NCI-H146 treated with DMSO at 0.1 percent for 48 hours (cell line): Measurements from ENCODE around the gene LGALS4.
"Not testable (repeated sequence)": the region's sequence is repeated elsewhere in the genome, so short reads cannot be mapped to it uniquely, and the experiment has no call there.

Experiments
- DNase-seq: peaks from one replicate; lab custom pipeline; 2025; ENCODE audit not compliant: unreplicated experiment; lab: John Stamatoyannopoulos, UW

Gene LGALS4

DNA sequence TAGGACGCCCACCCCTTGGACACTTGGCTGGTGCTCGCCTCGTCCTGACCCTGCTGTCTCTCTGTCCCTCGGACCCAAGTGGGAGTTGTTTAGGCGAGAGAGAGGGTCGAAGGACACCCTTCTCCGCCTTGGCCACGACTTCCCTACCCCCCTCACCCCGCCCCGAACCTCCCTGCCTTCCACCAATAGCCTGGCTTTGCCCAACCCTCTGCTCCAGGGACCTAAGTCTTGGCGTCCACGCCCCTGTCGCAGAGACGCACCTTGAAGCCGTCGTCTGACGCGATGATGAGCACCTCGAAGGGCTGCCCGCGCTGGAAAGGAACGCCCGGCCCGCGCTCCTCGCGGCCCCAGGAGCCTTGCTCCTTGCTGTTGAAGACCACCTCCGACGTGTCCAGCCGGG is 41.2 kb downstream of the LGALS4 start:
- not testable (repeated sequence) for DNase-seq

DNA sequence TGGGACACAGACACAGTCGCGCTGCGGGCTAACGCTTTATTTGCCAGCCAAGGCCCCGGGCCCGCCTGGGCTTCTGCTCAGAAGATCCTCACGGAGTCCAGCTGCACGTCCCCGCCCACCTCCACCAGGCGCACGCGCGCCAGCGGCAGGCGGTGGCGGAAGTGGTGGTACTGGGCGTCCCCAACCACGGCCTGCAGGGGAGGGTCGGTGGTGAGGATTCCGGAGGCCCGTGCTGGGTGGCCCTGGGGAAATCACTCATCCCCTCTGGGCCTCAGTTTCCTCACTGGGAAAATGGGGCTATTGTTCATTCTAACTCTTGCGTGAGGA is 41.8 kb downstream of the LGALS4 start:
- DNase-seq, result not testable (repeated sequence)

DNA sequence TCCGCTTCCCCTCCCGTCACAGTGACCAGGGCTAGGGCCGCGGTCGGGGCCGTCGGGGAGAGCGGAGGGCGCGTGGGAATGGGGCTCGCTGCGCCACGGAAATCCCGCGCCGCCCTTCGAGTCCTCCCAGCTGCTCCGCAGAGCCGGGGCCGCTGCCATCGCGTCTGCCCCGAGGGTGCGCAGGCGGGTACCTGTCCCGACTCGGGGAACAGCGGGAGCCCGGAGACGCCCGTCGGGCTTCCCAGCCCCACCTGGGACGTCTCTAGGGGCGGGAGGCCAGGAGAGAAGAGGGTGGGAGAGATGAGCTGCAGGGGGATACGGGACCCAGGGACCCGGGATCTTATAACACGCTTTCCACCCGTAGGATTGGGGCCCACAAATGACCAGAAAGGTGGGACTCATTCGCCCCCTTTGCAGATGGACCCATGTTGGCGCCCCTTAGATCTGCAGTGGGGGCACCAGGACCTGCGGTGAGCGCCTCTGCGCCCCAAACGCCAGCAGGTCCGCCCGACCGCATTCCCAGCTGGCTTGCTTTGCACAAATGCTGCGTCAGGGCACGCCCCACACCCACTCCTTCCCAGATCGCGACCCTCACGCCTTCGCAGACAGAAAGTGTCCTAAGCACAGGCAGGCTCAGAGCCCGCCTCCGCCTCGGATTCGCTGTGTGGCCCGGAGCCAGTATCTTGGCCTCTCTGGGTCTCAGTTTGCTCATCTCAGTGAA is 42.4 kb downstream of the LGALS4 start:
- not testable (repeated sequence) for DNase-seq

DNA sequence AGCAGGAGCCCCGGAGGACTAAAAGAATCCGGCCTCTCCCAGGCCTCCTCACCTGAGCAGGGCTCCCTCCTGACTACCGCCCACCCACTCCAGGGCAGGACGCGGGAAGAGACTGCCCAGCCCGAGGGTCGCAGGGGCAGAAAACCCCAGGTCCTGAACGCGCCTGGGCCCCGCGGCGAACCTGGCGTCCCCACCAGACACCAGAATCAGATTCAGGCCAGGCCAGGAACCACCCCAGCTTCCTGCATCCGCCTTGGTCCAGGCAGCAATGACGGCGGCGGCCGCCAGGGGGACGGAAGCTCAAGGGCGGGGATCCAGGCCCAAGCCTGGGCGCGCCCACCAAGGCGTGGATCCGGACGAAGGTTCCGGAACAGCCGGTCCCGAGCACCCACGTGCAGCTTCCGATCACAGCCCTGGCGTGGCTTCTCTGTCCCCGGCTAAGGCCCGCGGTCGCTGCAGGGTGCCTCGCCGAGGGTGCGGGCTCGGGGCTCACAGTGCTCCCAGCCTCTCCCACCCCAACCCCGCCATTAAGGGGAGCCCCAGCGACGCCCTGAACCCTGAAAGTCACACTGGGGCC is 43.0 kb downstream of the LGALS4 start:
- DNase-seq, result no peak

DNA sequence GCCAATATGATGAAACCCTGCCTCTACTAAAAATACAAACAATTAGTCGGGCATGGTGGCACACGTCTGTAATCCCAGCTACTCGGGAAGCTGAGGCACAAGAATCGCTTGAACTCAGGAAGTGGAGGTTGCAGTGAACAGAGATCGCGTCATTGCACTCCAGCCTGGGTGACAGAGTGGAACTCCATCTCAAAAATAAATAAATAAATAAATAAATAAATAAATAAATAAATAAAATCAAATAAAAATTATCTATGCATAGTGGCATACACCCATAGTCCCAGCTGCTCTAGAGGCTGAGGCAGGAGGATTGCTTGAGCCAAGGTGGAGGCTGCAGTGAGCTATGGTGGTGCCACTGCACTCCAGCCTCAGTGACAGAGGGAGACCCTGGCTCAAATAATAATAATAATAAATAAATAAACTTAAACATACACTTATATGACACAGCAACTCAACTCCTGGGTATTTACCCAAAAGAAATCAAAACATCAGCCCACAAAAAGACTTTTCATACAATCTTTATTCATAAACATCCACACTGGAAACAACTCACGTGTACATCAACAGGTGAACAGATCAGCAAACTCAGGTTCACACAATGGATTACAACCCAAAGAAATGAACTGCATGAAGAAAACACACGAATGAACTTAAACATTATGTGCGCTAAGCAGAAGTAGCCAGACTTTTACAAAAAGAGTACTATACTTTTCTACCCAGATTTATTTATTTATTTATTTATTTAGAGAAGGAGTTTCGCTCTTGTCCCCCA is 46.3 kb downstream of the LGALS4 start:
- no peak for DNase-seq

DNA sequence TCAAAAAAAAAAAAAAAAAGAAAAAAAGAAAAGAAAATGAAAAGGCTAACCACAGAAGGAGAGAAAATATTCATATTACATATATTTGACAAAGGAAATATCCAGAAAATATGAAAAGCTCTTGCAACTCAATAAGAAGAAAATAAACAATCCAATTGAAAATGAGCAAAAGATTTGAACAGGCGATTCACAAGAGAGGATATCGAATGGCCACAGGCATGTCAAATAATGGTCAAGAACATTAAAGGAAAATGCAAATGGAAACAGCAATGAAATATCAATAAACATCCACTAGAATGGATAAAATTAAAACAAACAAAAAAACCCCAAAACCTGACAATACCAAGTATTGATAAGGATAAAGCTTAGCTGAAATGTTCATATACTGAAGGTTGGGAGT is 47.5 kb downstream of the LGALS4 start:
- DNase-seq, result no peak

DNA sequence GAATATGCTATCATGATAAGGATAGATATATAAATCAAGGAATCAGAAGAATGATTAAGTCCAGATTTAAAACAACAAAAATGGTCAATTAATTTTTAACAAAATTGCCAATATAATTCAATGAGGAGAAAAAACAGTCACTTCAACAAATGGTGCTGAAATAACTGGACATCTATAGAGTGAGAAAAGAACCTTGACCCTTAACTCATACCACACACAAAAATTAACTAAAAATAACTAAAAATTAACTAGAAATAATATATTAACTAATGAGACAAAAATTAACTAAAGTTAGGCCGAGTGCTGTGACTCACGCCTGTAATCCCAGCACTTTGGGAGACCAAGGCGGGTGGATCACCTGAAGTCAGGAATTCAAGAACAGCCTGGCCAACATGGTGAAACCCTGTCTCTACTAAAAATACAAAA is 48.9 kb downstream of the LGALS4 start:
- no peak for DNase-seq

DNA sequence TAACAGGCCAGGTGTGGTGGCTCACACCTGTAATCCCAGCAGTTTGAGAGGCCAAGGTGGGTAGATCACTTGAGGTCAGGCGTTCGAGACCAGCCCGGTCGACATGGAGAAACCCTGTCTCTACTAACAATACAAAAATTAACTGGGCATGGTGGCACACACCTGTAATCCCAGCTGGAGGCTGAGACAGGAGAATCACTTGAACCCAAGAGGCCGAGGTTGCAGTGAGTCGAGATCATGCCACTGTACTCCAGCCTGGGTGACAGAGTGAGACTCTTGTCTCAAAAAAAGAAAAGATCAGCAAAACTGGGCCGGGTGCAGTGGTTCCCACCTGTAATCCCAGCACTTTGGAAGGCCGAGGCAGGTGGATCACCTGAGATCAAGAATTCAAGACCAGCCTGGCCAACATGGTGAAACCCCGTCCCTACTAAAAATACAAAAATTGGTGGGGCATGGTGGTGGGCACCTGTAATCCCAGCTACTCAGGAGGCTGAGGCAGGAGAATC is 50.8 kb downstream of the LGALS4 start:
- not testable (repeated sequence) for DNase-seq

DNA sequence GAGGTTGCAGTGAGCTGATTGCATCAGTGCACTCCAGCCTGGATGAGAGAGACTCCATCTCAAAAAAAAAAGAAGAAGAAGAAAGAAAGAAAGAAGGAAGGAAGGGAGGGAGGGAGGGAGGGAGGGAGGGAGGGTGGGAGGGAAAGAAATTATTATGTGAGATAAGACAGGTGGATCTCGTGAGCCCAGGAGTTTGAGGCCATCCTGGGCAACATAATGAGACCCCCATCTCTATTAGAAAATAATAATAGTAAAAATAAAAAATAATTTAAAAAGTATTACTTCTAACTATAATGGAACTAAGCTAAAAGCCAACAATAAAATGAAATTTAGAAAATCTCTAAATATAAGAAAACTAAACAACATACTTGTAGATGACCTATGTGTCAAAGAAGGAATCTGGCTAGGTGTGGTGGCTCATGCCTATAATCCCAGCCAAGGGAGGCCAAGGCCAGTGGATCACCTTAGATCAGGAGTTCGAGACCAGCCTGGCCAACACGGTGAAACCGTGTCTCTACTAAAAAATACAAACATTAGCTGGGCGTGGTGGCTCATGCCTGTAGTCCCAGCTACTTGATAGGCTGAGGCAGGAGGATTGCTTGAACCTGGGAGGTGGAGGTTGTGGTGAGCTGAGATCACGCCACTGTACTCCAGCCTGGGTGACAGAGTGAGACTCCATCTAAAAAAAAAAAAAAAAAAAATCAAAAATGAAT is 51.8 kb downstream of the LGALS4 start:
- DNase-seq, result not testable (repeated sequence)

DNA sequence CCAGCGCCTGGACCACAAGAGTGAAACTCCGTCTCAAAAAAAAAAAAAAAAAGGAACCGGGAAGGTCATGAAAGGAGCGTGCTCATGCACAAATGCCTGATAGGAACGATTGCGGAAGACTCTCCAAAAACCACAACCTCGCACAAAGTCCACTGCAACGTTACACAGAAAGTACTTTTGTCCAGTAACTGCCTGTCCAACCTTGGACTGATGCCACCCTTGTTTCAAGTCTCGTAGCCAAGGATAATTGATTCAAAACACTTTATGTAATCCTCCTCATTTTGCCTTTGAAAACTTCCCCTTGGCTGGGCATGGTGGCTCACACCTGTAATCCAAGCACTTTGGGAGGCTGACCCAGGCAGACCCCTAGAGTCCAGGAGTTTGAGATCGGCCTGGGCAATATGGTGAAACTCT is 53.1 kb downstream of the LGALS4 start:
- DNase-seq, result no peak

DNA sequence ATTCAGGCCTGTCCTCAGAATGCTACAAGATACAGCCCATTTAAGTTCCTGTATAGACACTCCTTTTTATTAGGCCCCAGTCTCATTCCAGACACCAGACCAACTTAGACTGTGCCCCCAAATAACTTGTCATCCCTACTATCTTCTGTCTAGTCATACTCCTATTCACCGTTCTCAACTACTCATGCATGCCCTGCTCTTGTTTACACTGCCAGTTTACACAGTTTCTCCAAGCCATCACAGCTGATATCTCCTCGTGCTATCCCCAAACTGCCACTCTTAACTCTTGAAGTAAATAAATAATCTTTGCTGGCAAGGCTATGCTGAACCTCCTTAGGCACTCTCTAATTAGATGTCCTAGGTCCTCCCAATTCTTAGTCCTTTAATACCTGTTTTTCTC is 58.5 kb downstream of the LGALS4 start:
- DNase-seq, result not testable (repeated sequence)

DNA sequence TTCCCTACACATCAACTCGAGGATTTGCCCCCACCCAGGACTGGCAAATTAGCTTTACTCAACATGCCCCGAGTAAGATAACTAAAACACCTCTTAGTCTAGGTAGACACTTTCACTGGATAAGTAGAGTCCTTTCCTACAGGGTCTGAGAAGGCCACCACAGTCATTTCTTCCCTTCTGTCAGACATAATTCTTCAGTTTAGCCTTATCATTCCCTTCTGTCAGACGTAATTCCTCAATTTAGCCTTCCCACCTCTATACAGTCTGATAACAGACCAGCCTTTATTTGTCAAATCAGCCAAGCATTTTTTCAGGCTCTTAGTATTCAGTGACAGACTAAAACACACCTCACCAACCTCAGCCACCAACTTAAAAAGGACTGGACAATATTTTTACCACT is 59.0 kb downstream of the LGALS4 start:
- not testable (repeated sequence) for DNase-seq
